ENCODE results near the gene CLDN1.

Gene CLDN1

DNA sequence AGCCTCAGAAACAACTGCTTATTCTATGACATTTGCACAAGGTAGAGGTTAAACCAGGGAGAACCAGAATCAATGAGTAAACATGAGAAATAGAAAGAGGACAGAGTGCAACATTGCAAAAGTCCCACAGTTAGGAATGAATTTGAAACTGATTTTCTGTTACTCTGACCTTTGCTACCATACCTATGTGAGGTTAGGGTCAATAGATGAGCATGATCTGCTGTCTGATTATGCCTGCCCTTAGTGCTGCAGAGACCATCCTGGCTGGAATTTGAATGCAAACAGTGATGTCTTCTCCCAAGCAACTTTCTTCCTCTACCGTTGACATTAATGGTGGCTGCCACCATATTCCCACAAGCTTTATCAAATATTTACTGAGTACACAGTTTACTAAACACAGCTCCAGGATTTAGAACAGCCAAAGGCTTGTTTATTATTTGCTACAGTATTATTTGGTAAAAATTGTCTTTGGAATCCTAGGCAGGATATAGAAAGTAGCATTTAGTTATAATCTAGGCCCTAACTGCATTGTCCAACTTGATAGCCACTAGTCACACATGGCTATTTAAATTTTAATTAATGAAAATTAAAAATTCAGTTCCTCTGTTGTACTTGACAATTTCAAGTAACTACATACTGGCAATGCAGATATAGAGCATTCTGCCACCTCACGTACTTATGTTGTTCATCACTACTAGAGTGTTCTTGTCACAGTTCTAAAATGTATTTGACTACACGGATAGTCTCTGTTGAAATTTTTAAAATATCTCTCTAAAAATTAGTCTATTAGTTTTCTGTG, 8.9 kb upstream of the CLDN1 start:
- DNase-seq, result no peak

DNA sequence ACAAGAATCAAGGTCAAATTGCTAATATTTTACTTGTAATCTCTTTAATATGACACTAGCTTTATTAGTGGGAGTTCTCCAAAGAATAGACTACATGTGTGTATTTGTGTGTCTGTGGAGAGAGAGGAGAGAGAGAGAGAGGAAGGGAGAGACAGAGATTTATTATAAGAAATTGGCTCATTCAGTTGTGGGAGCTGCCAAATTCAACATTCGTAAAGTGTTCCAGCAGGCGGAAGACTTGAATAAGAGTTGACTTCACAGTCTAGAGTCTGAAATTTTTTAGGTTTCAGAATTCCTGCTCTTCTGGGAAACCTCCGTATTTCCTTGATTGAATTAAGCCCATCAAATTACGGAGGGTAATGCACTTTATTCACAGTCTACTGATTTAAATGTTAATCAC, 4.7 kb upstream of the CLDN1 start:
- DNase-seq, result no peak

DNA sequence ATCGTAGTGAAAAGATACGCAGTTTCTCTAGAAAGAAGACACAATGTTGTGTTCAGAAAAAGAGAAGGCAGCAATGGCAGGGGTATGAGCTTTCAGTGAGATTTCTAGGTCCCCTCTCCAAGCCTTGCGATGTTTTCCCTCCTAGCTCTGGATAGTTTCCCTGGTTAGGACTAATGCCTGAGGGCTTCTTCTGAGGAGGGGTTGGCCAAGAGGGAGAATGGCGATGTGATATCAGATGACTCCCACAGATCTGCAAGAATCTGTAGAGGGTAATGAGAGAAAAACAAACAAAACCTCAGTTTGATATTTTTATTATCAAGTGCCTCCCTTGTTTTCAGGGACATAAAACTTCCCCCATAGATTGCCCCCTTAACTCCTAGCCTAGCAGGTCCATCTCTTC, 4.1 kb upstream of the CLDN1 start:
- no peak for DNase-seq

DNA sequence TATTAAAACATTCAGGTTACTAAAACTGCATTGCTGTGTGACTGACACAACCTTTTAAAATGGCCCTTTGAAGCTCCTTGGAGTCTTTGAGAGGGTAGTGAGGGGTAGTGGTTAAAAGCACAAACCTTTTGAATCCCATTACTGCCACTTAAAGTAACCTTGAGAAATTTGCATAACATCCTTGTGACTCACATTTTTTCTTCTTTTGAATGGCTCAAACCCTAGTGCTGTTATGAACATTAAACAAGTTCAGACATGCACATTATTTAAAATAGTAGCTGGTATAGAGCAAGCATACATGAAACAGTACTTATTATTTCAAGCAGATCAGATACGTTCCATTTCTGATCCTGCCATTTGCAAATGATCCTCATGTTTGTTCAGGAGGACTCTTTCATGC, 3.7 kb upstream of the CLDN1 start:
- no peak for DNase-seq

- DNase-seq, result no peak
Measured at GRCh38 chr3:190323246-190323626, 990 bp upstream of the CLDN1 start.

DNA sequence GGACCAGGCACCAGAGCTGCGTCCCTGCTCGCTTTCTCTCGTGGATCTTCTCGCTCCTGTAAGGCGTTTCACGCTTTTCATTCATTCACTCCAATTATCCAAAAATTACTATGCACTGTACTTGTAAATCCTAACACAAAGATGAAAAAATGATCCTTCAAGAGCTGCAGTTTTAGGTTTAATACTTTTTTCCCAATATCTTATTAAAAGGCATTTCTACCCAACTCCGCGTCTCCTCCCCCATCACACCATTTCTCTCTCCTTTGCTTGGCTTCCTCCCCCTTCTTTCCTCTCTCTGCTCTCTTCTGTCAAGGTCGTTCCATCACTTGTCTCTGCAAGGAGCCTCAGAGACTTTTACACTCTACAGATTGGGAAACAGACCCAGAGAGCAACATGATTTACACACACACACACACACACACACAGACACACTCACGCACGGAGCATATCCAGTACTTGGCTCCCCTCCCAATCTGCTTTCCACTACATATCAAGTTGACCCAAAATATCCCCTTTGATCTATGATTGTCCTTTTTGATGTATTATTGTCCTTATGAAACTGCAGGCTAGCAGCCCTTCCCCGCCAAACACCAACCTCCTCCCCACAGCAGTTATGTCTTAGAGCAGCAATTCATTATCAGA, 479 bp upstream of the CLDN1 start:
- DNase-seq, result no peak

DNA sequence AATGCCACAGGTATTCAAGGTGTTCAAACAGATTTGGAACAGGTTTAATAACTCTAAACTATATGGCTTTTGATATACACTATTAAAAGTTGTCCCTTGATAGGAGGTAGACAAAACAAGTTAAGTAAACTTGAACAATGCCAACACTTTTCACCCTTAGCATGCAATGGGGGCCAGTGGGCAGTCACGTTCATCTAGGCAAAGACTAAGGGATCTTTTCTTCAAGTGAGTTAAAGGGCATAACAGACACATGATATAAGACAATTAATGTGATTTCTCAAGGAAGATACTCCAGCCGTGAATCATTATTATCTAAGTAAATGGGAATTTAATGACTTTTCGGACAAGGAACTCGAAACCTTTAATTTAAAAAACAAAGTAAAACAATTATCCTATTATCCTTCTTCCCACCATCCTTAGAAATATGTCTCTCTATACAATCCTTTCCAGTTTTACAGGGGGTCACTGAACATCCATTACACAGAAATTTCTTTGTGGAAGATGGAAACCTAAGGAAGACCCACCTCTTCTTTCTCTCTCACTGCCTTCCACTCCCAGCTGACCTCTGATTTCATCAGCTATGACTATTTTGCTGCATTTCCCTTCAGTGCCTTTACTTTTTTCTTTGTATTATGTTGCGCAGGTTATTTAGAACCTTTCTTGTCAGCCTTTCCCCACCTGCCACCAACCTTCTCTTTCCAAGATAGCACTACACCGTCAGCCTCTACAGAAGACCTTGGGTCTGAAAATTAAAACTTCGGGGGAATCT, 1.5 kb downstream of the CLDN1 start:
- DNase-seq, result no peak

DNA sequence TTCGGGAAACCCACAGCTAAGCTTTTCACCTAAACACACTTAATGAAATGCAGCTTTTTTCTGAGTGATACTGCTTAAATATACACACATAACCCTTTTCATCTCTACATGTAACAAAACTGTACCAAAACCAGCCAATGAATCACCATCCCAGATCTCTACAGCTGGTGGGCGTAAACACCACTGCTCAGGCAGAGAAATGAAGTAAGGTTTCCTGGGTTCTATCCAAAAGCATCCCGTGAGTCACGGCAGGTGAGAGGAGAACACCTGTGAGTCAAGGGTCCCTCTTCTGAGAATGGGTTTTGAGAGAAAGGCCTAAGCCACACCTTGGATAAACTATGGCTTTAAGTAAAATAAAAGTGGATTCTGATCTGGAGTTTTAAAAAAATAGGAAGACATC, 2.6 kb downstream of the CLDN1 start:
- DNase-seq, result no peak

DNA sequence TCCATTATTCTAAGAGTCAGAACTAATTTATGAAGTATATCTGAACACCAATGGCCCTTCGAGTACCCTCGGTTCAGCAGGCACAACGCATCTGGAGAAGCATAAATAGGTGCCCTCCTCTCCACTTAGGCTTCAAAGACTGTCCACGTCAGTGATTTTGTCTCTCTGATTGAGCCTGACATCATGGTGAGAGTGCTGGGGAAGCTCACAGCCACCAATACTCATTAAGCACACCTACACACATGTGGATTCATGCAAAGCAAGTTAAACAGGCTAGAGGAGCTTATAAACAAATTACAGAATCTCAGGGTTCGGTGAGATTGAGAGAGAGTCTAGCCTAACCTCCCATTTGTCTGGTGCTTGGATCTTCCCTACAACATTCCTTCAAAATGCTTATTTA, 3.6 kb downstream of the CLDN1 start:
- DNase-seq, result no peak

- DNase-seq, result no peak
Measured at GRCh38 chr3:190314741-190315140, 7.5 kb downstream of the CLDN1 start.

- no peak for DNase-seq
Measured at GRCh38 chr3:190309414-190309813, 12.8 kb downstream of the CLDN1 start.

- no peak for DNase-seq
Measured at GRCh38 chr3:190308154-190308553, 14.1 kb downstream of the CLDN1 start.

DNA sequence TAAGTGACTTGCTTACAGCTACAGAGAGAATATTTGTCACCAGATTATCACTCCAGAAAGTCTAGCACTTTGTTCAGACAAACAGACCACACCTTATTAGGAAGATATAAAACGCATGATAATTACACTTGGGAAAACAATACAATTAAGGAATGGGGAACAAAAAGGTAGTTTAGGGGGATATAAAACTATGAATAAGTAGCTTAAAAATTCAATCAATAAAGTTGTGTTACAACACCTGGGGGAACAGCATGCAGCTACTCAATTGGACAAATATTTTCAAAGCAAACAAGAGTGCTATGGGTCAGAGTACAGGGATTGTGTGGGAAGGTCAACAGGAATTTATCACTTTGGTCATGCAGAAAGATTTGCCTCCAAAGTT, 15.1 kb downstream of the CLDN1 start:
- no peak for DNase-seq

DNA sequence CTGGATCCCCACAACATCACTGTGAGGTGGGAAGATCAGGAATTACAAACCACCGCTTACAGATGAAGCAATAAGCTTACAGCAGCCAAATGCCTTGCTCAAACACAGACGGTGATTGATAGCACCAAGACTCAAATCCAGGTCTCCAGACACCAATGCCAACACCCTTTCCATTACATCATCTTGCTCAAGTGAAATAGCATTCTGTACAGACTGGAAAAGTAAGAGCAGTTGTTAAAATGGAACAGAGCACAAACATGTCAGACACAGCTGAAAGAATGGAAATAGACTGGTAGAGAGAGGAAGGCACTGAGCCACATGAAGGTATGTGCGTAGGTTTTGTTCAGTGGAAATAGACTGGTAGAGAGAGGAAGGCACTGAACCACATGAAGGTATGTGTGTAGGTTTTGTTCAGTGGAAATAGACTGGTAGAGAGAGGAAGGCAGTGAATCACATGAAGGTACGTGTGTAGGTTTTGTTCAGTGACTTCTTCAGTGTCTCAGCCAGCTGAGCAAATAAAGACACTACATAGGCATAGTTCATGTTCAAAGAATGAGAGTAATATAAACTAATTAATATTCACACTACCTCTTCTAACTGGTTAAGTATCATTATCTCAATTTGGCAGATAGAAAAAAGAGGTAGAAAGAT, 15.6 kb downstream of the CLDN1 start:
- peak; percentile 11 to 27 for DNase-seq

DNA sequence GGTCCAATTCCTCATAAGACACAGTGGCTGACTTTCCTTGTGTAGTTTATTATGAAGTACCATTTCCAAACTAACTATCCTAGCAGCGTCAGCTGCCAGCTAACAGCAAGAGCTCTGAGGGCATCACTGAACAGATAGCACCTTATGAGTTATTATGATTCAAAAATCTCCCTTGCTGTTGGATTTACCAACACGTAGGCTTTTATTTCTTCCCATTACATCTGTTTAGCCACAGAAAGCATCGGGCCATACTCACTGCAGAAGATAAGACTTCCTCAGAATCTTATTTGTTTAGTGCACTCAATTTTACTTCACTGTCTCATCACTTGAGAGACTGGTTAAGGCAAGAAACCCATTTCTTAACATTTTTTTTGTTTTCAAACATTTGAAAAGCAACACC, 16.2 kb downstream of the CLDN1 start:
- no peak for DNase-seq

DNA sequence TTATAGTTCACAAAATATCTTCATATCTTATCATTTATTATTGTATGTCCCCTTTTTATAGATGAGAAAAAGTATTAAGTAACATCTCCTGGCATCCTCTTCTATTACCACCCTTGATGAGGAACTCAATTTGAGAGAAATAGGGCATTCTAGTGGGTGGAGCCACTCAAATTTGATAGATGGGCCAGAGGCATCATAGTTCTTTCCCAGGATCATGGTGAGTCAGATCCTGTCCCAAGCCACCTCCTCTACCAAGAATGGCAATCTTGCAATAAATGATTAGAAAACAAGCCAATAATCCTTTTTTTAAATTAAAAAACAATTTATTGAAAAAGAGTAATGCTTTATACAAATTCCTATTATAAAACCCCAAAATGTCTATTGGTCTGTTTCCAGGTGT, 16.8 kb downstream of the CLDN1 start:
- no peak for DNase-seq

DNA sequence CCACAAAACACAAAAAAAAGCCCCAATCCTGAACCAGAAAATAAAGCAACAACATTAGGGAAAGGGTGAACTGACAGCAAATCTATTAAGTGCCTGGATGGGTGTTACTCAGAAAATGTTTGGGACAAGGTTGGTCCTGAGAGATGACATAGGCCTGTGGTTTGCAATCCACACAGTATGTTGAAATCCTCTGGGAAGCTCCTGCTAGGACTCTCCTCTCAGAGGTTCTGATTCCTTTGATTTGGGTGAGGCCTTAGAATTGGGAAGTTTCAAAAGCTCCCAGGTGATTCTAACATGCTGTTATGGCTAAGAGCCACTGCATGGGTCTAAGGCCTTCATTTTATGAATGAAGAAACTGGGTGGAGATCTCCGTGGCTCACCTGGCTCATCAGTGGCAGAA, 18.4 kb downstream of the CLDN1 start:
- DNase-seq, result no peak

DNA sequence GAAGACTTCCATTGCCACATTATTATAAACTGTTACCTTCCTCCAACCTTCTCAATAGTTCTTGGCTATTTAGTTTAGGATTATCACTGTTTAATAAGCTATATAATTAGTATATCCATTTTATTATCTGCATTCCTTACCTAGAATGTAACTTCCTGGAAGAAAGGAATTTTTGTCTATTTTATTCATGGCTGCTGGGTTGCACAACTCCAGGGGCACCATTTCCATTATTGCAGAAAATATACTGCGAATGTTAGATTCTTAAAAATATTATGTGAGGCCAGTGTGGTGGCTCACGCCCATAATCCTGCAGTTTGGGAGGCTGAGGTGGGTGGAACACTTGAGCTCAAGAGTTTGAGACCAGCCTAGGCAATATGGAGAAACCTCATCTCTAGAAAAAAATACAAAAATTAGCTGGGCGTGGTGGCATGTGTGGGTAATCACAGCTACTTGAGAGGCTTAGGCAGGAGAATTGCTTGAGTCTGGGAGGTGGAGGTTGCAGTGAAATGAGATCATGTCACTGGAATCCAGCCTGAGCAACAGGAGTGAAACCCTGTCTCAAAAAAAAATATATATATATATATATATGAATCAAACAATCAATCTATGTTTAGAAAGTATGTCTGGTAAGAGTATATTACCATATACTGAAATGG, 19.9 kb downstream of the CLDN1 start:
- no peak for DNase-seq

DNA sequence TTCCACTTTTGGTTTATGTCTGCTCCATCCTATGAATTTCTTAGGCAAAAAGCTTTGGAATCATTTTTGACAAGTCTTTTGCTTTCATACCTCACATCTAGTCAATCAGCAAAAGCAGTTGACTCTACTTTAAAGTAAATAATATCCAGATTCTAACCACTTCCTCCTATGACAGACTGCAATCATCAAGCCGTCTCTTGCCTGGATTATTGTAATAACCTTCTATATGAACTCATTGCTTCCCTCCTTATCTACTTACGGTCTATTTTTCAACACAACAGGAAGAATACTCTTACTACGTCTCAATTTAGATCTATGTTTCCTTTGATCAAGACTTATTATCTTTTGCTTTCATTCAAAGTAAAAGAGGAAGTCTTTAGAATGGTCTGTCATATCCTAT, 20.7 kb downstream of the CLDN1 start:
- DNase-seq, result no peak

DNA sequence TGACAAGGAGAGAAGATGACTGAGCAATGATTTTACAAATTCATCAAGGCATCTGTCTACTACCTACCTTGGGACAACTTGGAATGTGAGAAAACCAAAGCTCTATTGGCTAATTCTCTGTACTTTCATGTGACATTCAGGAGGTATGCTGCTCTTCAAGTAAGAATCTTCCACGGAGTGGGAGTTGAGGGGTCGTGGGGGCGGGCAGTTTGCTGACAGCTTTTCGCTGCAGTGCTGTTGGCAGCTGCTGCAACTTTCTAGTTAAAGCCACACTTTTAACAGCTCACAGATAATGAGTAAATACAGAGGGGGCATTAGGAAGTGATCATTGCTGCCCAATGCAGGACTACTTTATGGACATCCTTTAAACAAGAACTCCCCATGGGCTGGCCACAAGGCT, 22.3 kb downstream of the CLDN1 start:
- no peak for DNase-seq

GRCh38 chr3:190294030-190294429, 28.2 kb downstream of the CLDN1 start:
- DNase-seq, result no peak

DNA sequence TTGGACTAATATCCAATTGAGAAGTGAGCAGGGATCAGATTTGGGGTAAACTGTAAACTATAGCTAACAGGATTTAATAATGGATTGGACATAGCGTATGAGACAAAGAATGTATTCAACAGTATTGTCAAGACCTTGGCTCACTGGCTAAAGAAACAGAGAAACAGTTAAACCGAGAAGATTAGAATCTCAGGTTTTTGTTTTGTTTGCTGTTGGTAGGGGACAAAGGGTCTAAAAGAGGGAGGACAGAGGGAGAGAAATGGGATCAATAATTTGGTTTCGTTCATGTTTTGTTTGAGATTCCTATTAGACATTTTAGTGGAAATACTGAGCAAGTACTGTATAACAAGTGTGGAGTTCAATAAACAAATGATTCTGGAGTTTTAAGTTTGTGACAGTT, 28.6 kb downstream of the CLDN1 start:
- DNase-seq, result no peak

GRCh38 chr3:190291994-190292584, 30.2 kb downstream of the CLDN1 start:
- no peak for DNase-seq
